Osteocyte (in vitro differentiated cells): Measurements from ENCODE around the gene KRTAP4-7. TPM values are rescaled to one million over a fixed set of nuclear protein-coding genes. Genes with fewer than 3 reads are reported as not detected.
"Not testable (repeated sequence)": the region's sequence is repeated elsewhere in the genome, so short reads cannot be mapped to it uniquely, and the experiment has no call there.

Source experiments
- DNase-seq: peaks from one replicate; pipeline ENCODE4 v3.0.0; 2021; ENCODE audit warnings: mixed read lengths; ENCODE audit not compliant: unreplicated experiment; ENCODE audit errors: extremely low spot score
- H3K27ac Mint-ChIP-seq: one replicate; pipeline ENCODE4 v1.8.0; 2021; ENCODE audit warnings: mild to moderate bottlenecking, mixed read lengths; ENCODE audit not compliant: unreplicated experiment
- H3K27me3 Mint-ChIP-seq: one replicate; pipeline ENCODE4 v1.8.0; 2021; ENCODE audit warnings: mixed read lengths; ENCODE audit not compliant: unreplicated experiment
- H3K36me3 Mint-ChIP-seq: one replicate; pipeline ENCODE4 v1.8.0; 2021; ENCODE audit warnings: mixed read lengths; ENCODE audit not compliant: unreplicated experiment
- H3K4me1 Mint-ChIP-seq: one replicate; pipeline ENCODE4 v1.8.0; 2021; ENCODE audit warnings: mixed read lengths; ENCODE audit not compliant: unreplicated experiment
- H3K4me3 Mint-ChIP-seq: one replicate; pipeline ENCODE4 v1.8.0; 2021; ENCODE audit warnings: mild to moderate bottlenecking, moderate library complexity, mixed read lengths; ENCODE audit not compliant: unreplicated experiment
- H3K9me3 Mint-ChIP-seq: one replicate; pipeline ENCODE4 v1.8.0; 2021; ENCODE audit warnings: mixed read lengths; ENCODE audit not compliant: unreplicated experiment
- CTCF ChIP-seq: fragments of 200-600 bp; sonication (generic); IDR thresholded peaks from 2 replicates; pipeline ENCODE4 v1.5.0; 2021; ENCODE audit warnings: antibody characterized with exemption, mild to moderate bottlenecking, moderate library complexity
- total RNA-seq: library from RNA; stranded (reverse); gene quantifications from 2 replicates; pipeline ENCODE4 v1.2.1, GENCODE V29; 2021

Gene KRTAP4-7
- total RNA-seq, 1 donor from 2014 or later = not detected

- H3K4me3 Mint-ChIP-seq = no peak overlapping the region
- no peak for DNase-seq
- H3K4me1 Mint-ChIP-seq = peaks cover 8% of the 10 kb centered on the region
- H3K9me3 Mint-ChIP-seq = no peaks in the 10 kb centered on the region
- no peak overlapping the region for H3K27ac Mint-ChIP-seq
- TF ChIP-seq CTCF = no peak
- no peaks in the 10 kb centered on the region for H3K27me3 Mint-ChIP-seq
- H3K36me3 Mint-ChIP-seq = no peaks in the 10 kb centered on the region
Observed at GRCh38 chr17:41069031-41069430, 14.9 kb upstream of the KRTAP4-7 start.

GRCh38 chr17:41071606-41072360 is 12.2 kb upstream of the KRTAP4-7 start:
- Mint-ChIP-seq H3K27ac (no peak overlapping the region), H3K27me3 (no peaks in the 10 kb centered on the region), H3K4me3 (no peak overlapping the region), H3K36me3 (no peaks in the 10 kb centered on the region), H3K9me3 (no peaks in the 10 kb centered on the region), H3K4me1 (peaks cover 5% of the 10 kb centered on the region)
- no peak for DNase-seq
- no peak for TF ChIP-seq CTCF

- Mint-ChIP-seq H3K27ac (no peak overlapping the region), H3K36me3 (no peaks in the 10 kb centered on the region), H3K27me3 (no peaks in the 10 kb centered on the region), H3K4me1 (no peaks in the 10 kb centered on the region), H3K4me3 (no peak overlapping the region), H3K9me3 (peaks cover 3% of the 10 kb centered on the region)
- no peak for TF ChIP-seq CTCF
- no peak for DNase-seq
Observed at GRCh38 chr17:41073676-41074075, 10.3 kb upstream of the KRTAP4-7 start.

- H3K4me1 Mint-ChIP-seq = no peaks in the 10 kb centered on the region
- H3K27me3 Mint-ChIP-seq = no peaks in the 10 kb centered on the region
- no peak overlapping the region for H3K4me3 Mint-ChIP-seq
- no peak overlapping the region for H3K27ac Mint-ChIP-seq
- H3K9me3 Mint-ChIP-seq = peaks cover 3% of the 10 kb centered on the region
- no peak for TF ChIP-seq CTCF
- H3K36me3 Mint-ChIP-seq = no peaks in the 10 kb centered on the region
- DNase-seq = no peak
Observed at GRCh38 chr17:41076788-41077187, 7.2 kb upstream of the KRTAP4-7 start.

GRCh38 chr17:41082626-41083025 is 1.3 kb upstream of the KRTAP4-7 start:
- no peak for TF ChIP-seq CTCF
- H3K4me1 Mint-ChIP-seq = peaks cover 23% of the 10 kb centered on the region
- DNase-seq = no peak
- no peaks in the 10 kb centered on the region for H3K9me3 Mint-ChIP-seq
- peak overlapping the region; percentile 53 for H3K27ac Mint-ChIP-seq
- no peaks in the 10 kb centered on the region for H3K27me3 Mint-ChIP-seq
- H3K4me3 Mint-ChIP-seq = no peak overlapping the region
- H3K36me3 Mint-ChIP-seq = no peaks in the 10 kb centered on the region

GRCh38 chr17:41083427-41083826 is 523 bp upstream of the KRTAP4-7 start:
- H3K4me1 Mint-ChIP-seq = peaks cover 23% of the 10 kb centered on the region
- H3K36me3 Mint-ChIP-seq, H3K27ac Mint-ChIP-seq, DNase-seq, H3K27me3 Mint-ChIP-seq, H3K4me3 Mint-ChIP-seq, H3K9me3 Mint-ChIP-seq: not testable (repeated sequence)

GRCh38 chr17:41088760-41089352 is 4.9 kb downstream of the KRTAP4-7 start:
- not testable (repeated sequence) for H3K9me3 Mint-ChIP-seq, H3K4me3 Mint-ChIP-seq, H3K27me3 Mint-ChIP-seq, H3K36me3 Mint-ChIP-seq, H3K27ac Mint-ChIP-seq, DNase-seq, H3K4me1 Mint-ChIP-seq
